HG02588 (cell line): Measurements from ENCODE around the gene HLA-A.

ENCODE experiments used
- ATAC-seq: cut with Tn5 transposase; IDR thresholded peaks from one replicate; pipeline ENCODE4 v1.9.1; 2021; ENCODE audit warnings: mild to moderate bottlenecking, moderate library complexity; ENCODE audit not compliant: unreplicated experiment

HLA-A gene

GRCh38 chr6:29933955-29934354 is 8.4 kb upstream of the HLA-A start:
- ATAC-seq = no peak

GRCh38 chr6:29935273-29935955 is 6.9 kb upstream of the HLA-A start:
- no peak for ATAC-seq

- ATAC-seq = no peak
These were observed 3.4 kb upstream of the HLA-A start for GRCh38 chr6:29938746-29939508.

GRCh38 chr6:29941016-29941415 is 1.3 kb upstream of the HLA-A start:
- ATAC-seq = no peak

- ATAC-seq = no peak
These were observed 861 bp upstream of the HLA-A start for GRCh38 chr6:29941471-29941870.

- no peak for ATAC-seq
These were observed 437 bp upstream of the HLA-A start for GRCh38 chr6:29941916-29942274.

- ATAC-seq = peak; percentile 14
These were observed 978 bp downstream of the HLA-A start for GRCh38 chr6:29943053-29943966.

- no peak for ATAC-seq
These were observed 3.0 kb downstream of the HLA-A start for GRCh38 chr6:29945281-29945820.

GRCh38 chr6:29946223-29947076 is 4.1 kb downstream of the HLA-A start:
- no peak for ATAC-seq

- ATAC-seq = no peak
These were observed 5.0 kb downstream of the HLA-A start for GRCh38 chr6:29947077-29947980.

- no peak for ATAC-seq
These were observed 5.9 kb downstream of the HLA-A start for GRCh38 chr6:29948277-29948676.

GRCh38 chr6:29949934-29950333 is 7.6 kb downstream of the HLA-A start:
- no peak for ATAC-seq

GRCh38 chr6:29951882-29952281 is 9.6 kb downstream of the HLA-A start:
- ATAC-seq = no peak

GRCh38 chr6:29953001-29953441 is 10.7 kb downstream of the HLA-A start:
- no peak for ATAC-seq

GRCh38 chr6:29953686-29954085 is 11.4 kb downstream of the HLA-A start:
- ATAC-seq = no peak

- ATAC-seq = no peak
These were observed 11.9 kb downstream of the HLA-A start for GRCh38 chr6:29954272-29954671.

- no peak for ATAC-seq
These were observed 13.5 kb downstream of the HLA-A start for GRCh38 chr6:29955783-29956182.

- no peak for ATAC-seq
These were observed 14.2 kb downstream of the HLA-A start for GRCh38 chr6:29956518-29956917.

GRCh38 chr6:29958046-29958445 is 15.7 kb downstream of the HLA-A start:
- ATAC-seq = no peak
